Cardiac septum (tissue), 1 donor: ENCODE measurements around the gene CGNL1. TPM values are rescaled to one million over a fixed set of nuclear protein-coding genes. Genes with fewer than 3 reads are reported as not detected.

Source experiments
- DNase-seq: peaks from one replicate; pipeline ENCODE4 v3.0.0-alpha.2; 2020; ENCODE audit warnings: low spot score
- intact Hi-C: fragments of 100-400 bp; cut with DNase I; formaldehyde crosslinking; loops from one replicate; pipeline ENCODE4 v1.14.0; 2022
- total RNA-seq: library from RNA; stranded (reverse); fragmentation: NEBNext Ultra II Directional; extraction: Animal tissue kit (Norgen Biotek cat#: 25700); gene quantifications from one replicate; pipeline ENCODE4 v1.2.1, GENCODE V29; 2021
- donor health status: DM: no; HTN: no; CAD: no.

Gene CGNL1
- total RNA-seq, 1 donor from 2014 or later: 19.6 TPM

GRCh38 chr15:57344282-57344681 lies 32.0 kb upstream of the CGNL1 start:
- DNase-seq: no peak
- intact Hi-C loops: loop anchor here (5.0 kb wide), 1 partner anchor 118 kb away; no protein-coding TSS in a partner anchor

GRCh38 chr15:57345584-57345983 lies 30.7 kb upstream of the CGNL1 start:
- intact Hi-C loops: no loop called here
- no peak for DNase-seq

- no peak for DNase-seq
- intact Hi-C loops: no loop called here
These were observed 28.2 kb upstream of the CGNL1 start for GRCh38 chr15:57348081-57348480.

DNA sequence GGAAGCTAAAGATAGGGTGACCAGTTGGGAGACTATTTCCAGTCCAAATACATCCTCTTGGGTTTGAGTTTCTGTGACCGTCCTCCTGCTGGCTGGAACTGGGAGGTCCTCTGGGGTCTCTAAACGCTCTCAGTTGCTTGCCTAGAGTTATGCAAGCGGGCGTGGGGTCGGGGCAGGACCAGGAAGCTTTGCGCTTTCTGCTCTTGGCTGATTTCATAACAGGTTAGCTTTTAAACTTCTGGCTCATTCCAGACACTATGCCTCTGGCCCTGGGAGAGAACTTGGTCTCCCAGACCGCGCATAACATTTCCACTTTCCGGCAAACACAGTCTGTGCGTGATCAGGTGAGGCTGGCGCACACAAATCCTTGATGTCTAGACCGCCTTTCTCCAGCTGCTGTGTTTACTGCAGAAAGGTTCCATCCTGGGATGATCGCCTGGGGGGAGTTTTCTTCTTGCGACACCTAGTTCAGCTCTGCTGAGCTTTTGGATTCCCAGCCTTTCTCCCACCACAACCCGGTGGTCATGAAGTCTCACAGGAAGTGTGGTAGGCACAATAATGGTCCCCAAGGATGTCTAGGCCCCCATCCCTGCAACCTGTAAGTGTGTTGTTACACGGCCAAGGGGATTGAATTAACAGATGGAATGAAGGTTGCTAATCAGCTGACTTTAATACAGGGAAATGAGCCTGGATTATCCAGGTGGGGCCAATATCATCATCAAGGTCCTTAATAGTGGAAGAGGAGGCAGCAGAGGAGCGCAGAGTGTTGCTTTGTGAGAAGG lies 23.6 kb upstream of the CGNL1 start:
- DNase-seq: no peak
- intact Hi-C loops: no loop called here

DNA sequence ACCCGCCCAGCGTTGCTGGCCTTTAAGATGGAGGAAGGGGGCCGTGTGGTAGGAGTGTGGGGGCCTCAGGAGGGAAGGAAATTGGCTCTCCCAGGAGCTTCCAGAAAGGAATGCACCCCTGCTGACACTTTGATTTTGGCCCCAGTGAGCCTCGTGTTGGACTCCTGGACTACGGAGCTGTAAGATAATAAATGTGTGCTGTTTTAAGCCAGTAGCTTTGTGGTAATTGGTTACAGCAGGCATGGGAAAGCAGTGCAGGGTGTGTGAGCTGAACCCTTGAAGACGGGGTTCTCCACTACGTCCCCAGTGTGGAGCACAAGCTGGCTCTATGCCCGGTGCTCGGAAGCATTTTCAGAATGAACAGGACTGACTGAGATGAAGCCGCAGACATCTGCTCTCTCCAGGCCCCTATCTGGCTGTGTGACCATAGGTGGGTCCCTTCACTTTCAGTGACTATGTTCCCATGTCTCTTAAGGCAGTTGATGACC lies 22.9 kb upstream of the CGNL1 start:
- no peak for DNase-seq
- intact Hi-C loops: no loop called here

DNA sequence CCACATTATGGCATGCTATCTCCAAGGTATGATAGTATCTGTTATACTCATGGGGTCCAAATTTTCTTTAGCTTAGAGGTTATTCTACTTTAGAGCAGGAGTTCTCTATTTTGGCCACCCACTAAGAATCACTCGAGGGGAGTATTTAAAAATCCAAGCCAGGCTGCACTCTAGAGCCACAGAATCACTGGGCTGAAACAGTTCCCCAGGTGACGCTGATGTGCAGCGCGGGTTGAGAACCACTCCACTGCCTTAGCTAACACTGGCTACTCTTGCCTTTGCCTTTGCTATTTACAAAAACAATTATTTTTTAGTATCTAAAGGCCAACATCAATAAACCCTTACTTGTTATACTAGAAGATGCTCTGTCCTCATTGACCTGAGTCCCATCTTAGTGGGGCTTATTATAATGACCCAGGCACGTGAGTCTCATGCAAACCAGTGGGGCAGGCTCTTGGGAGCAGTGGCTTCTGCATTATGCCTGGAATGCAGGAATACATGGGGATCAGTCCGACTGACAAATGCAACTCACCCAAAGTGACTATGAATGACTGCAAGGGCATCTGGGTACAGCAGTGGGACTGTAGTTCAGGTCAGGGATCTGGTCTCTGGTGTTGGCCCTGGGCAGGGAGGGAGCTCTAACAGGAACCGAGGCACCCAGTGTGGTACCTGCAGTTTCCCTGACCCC lies 21.7 kb upstream of the CGNL1 start:
- intact Hi-C loops: no loop called here
- no peak for DNase-seq

DNA sequence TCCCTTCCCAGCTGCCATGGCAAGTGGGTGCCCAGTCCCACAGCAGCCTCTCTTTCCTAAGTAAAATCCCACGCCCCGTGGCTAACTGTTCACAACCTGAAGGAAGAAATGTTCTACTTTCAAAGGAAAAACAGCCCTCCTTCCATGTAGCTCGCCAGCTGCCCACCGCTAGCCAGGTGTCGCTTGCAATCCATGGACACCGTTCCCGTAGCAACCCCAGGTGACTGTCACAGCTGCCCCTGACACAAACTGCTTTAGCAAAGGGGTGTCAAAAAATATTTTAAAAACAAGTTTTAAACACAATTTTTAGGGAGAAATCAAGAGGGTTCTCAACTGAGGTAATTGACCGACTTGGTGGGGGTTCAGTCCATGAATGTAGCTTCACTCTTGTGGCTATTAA lies 21.0 kb upstream of the CGNL1 start:
- DNase-seq: no peak
- intact Hi-C loops: no loop called here

DNA sequence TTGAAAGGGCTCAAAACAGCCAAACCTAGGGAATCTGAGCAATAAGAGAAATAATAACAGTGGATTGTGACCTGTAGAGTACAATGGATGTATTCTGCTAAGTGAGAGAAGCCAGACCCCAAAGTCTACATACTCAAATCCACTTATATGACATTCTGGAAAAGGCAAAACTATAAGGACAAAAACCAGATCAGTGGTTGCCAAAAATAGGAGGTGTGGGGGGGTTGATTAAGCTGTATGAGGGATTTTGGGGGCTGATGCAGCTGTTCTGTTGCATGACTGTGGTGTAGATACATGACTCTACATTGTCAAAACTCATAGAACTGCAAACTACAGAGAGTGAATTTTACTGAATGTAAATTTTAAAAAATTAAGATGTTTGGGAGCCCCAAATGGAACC lies 20.1 kb upstream of the CGNL1 start:
- intact Hi-C loops: no loop called here
- DNase-seq: no peak

DNA sequence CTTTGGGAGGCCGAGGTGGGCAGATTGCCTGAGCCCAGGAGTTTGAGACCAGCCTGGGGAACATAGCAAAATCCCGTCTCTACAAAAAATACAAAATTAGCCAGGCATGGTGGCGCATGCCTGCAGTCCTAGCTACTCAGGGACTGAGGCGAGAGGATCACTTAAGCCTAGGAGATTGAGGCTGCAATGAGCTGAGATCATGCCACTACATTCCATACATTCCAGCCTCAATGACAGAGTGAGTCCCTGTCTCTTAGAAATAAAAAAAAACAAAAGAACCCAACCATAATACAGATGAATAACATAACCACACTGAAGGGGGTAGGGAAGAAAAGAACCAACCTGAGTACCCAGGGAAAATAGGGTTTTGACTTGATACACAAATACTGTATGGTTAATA lies 19.7 kb upstream of the CGNL1 start:
- no peak for DNase-seq
- intact Hi-C loops: no loop called here

DNA sequence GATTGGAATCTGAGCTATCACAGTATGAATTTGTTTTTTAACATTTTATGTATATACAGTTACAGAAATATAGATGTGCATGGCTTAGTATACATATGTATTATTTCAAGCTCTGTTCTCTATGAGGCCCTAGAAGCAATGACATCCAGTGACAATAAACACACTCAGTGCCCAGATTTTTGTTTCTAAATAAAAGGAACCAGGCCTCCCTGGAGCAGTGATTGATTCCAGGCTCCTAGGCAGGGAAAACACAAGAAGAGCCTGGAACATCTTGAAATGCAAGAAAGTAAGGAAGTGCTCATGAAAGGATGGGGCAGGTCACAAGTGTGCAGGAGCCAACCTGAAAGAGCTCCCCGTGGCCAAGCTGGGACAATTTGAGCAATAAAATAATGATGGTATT lies 18.5 kb upstream of the CGNL1 start:
- intact Hi-C loops: no loop called here
- no peak for DNase-seq

DNA sequence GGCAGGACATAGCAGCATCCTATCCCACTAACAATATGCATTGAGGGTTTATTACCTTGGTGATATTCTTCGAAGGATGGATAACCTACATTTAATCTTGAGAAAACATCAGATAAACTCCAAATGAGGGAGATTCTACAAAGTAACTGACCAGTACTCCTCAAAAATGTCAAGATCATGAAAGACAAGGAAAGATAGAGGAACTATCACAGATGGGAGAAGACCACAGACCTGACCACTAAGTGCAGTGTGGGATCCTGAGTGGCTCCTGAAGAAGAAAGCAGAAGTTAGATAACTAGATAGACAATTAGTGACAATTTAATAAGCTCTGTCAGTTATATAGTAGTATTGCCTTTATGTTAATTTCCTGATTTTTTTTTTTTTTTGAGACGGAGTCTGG lies 17.7 kb upstream of the CGNL1 start:
- intact Hi-C loops: no loop called here
- no peak for DNase-seq

DNA sequence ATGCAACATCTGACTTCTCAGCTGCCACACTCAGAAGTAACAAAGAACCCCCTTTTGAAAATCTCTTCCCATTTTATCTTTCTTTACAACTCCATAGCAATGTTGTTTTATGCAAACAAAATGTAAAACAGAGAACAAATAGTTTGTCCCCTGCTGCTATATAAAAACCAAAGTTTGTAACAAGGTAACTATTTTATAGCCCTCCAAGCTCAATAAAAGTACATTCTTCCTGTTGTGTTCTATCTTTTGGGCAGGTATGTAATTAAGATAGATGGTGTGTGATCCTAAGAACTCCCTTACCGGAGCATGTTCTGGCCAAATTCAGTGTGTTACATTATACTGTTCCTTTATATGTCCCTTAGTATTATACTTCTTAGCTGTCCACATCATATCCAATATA lies 12.6 kb upstream of the CGNL1 start:
- intact Hi-C loops: no loop called here
- DNase-seq: no peak

GRCh38 chr15:57364282-57365007 lies 11.9 kb upstream of the CGNL1 start:
- intact Hi-C loops: no loop called here
- DNase-seq: no peak

DNA sequence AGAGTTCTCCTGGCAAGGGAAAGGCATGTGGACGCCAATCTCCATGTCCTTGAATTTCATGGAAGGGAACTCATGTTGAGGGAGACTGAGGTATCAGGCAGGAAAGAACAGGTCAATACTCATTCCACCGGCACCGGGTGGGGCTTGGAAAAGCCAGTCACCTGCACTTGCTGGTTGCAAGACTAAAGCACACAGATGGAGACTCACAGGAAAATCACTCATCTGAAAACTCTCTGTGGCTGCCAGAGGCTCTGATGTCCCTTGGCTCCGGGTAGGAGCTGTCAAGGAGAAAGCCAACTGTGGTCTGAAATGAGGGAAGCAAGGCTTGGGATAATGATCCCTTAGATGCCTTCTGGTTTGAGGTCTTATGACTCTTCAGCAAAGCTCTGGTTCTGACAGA lies 8.7 kb upstream of the CGNL1 start:
- intact Hi-C loops: no loop called here

DNA sequence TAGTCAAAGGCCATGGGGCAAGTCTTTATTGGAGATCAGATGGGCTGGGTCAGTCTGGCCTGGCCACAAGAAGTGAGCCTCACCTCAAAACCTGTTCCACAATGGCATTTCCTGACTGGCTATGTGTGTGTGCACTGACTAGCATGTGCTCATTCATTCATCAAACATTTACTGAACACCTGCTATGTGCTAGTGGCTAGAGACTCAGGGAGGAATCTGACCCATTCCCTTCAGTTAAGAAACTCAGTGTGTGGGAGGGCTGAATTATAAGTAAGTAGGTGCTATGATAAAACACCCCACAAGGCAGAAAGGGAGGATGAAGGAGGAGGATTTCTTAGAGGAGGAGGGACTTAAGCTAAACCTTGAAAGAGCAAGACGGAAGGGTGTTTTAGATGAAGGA lies 5.4 kb upstream of the CGNL1 start:
- no peak for DNase-seq
- intact Hi-C loops: no loop called here

More for the DNA sequence above, 8.7 kb upstream of the CGNL1 start:
- DNase-seq: no peak

DNA sequence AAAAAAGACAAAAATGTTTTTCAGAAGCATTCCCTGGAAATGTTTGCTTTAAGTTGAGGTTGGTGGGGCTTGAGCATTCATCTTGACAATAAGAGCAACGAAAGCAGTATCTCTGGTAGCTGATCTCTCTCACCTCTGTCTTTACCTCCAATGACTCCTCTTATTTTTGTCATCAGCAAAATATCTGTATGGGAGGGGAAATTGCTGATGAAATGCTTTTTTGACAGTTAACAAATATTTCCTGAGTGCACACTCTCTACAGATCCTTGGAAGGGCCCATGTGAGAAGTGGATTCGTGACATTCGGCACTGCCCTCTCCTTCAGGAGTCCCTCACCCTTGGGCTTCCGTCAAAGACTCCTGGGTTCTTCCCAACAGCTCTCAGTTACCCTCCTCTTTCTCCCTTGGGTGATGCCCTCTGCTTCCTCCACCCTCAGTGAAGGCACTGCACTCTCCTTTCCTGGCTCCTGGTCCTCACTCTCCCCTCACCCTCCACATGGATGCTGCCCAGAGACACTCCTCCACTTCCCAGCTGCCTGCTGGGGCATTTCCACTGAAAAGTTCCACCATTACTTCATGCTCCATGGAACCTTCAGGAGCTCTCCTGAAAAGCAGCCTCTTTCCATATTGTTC lies 2.9 kb upstream of the CGNL1 start:
- intact Hi-C loops: no loop called here
- DNase-seq: no peak

GRCh38 chr15:57373882-57374276 lies 2.4 kb upstream of the CGNL1 start:
- intact Hi-C loops: no loop called here
- DNase-seq: no peak

DNA sequence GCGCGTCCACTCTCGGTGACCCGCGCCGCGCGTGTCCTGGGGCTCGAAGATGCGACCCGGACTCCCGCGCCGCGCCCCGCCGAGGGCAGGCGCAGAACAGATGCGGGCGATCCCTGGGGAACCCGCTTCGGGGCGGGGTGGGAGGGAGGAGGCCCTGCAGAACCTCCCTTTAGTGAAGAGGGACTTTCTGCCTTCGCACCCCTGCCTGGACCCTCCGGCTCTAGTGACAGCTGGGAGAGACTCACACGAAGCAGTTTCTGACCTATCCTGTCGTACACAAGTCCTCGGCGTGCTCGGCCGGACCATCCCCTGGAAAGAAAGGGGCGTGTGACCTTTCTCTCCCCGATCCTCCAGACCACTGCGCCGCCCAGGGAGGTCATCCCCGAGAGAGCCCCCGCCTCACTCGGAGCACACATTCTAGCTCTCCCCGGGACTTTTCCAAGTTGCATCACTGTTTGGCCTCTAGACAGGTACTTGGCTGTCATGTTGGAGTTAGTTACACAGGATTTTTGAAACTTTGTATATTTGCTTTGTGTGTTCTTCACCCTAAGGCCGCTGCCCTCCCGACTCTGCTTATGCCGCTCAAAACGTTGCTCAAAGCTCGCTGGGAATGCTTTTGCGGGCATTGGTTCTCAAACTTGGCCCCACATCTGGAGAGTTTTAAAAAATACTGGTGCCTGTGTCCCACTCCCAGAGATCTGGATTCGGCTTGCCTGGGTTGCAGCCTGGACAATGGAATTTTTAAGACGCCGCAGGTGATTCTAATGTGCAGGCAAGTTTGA lies 582 bp downstream of the CGNL1 start:
- no peak for DNase-seq
- intact Hi-C loops: no loop called here

GRCh38 chr15:57377478-57377847 lies 1.2 kb downstream of the CGNL1 start:
- no peak for DNase-seq
- intact Hi-C loops: no loop called here
